SH-SY5Y (cell line): Measurements from ENCODE around the gene CALML4.

Experiments used
- GATA2 ChIP-seq: IDR thresholded peaks from 2 replicates; pipeline ENCODE4 v1.6.1; 2011; ENCODE audit warnings: mild to moderate bottlenecking, low read depth, low read length
- GATA3 ChIP-seq: IDR thresholded peaks from 2 replicates; pipeline ENCODE4 v1.6.1; 2011; ENCODE audit warnings: low read depth, mild to moderate bottlenecking, low read length, moderate library complexity

Gene CALML4

GRCh38 chr15:68204776-68205557 lies at the start of gene CALML4:
TSS of gene CALML4 (minus strand) at chr15:68205332. CDS start at chr15:68205247, 85 bp downstream.
- TF ChIP-seq GATA2, result no peak
- TF ChIP-seq GATA3, result no peak

- TF ChIP-seq GATA2, result no peak
- TF ChIP-seq GATA3, result no peak
Measured at GRCh38 chr15:68252925-68253534, 47.9 kb upstream of the CALML4 start.

- no peak for TF ChIP-seq GATA2
- no peak for TF ChIP-seq GATA3
Measured at GRCh38 chr15:68249058-68249713, 44.1 kb upstream of the CALML4 start.

GRCh38 chr15:68244235-68244634 lies 39.1 kb upstream of the CALML4 start:
- TF ChIP-seq GATA2 (no peak), GATA3 (no peak)

- TF ChIP-seq GATA2, result no peak
Measured at GRCh38 chr15:68241088-68241935, 36.2 kb upstream of the CALML4 start.

- TF ChIP-seq GATA3, result no peak
Measured at GRCh38 chr15:68239025-68239424, 33.9 kb upstream of the CALML4 start.

- TF ChIP-seq GATA3 (no peak), GATA2 (no peak)
Measured at GRCh38 chr15:68235022-68235421, 29.9 kb upstream of the CALML4 start.

- TF ChIP-seq GATA2, result peak; percentile 42; the same call in 1 of the 2 replicates
- TF ChIP-seq GATA3, result no peak
Measured at GRCh38 chr15:68234060-68234459, 28.9 kb upstream of the CALML4 start.

GRCh38 chr15:68232937-68233336 lies 27.8 kb upstream of the CALML4 start:
- TF ChIP-seq GATA3, result no peak
- TF ChIP-seq GATA2, result no peak

GRCh38 chr15:68232449-68232848 lies 27.3 kb upstream of the CALML4 start:
- TF ChIP-seq GATA3 (no peak), GATA2 (no peak)

GRCh38 chr15:68231102-68231818 lies 26.1 kb upstream of the CALML4 start:
- TF ChIP-seq GATA2, result peak; percentile 35
- TF ChIP-seq GATA3, result no peak

GRCh38 chr15:68230157-68231100 lies 25.3 kb upstream of the CALML4 start:
- TF ChIP-seq GATA3 (no peak), GATA2 (no peak)
